Panc1 (cell line): ENCODE measurements around the gene TMEM244. TPM values are rescaled to one million over a fixed set of nuclear protein-coding genes. Genes with fewer than 3 reads are reported as not detected.
"Not testable (repeated sequence)": the region's sequence is repeated elsewhere in the genome, so short reads cannot be mapped to it uniquely, and the experiment has no call there.

Experiments
- ATAC-seq: fragments of 200-7000 bp; cut with Tn5 transposase; 2 replicates; pipeline ENCODE4 v1.9.1; 2020; ENCODE audit warnings: mild to moderate bottlenecking, moderate library complexity
- BruUV-seq: library from RNA; stranded (reverse); fragments of 400-500 nt; replicated peaks from 2 replicates; lab custom pipeline; 2021; lab: Mats Ljungman, UMichigan
- CTCF ChIA-PET: fragments of 300-600 bp; sonication (Branson Sonifier 250); formaldehyde crosslinking; loops from one replicate; lab custom pipeline; 2022; ENCODE audit warnings: antibody characterized with exemption; lab: Charles Lee
- POLR2A ChIA-PET: fragments of 300-600 bp; sonication (Branson Sonifier 250); formaldehyde crosslinking; loops from one replicate; lab custom pipeline; 2022; ENCODE audit warnings: antibody characterized with exemption; lab: Charles Lee
- DNase-seq: peaks from one replicate; pipeline ENCODE4 v3.0.0-alpha.2; 2010; ENCODE audit warnings: low read depth, low spot score
- H3K27ac ChIP-seq: 2 replicates; pipeline ENCODE4 v1.5.1; 2011; ENCODE audit warnings: mild to moderate bottlenecking, low read length, inconsistent platforms
- H3K27me3 ChIP-seq: fragments of 200-500 bp; sonication (Bioruptor generic); 2 replicates; pipeline ENCODE4 v1.6.0; 2014; ENCODE audit warnings: low read length, inconsistent platforms; ENCODE audit not compliant: control insufficient read depth, insufficient read depth
- H3K36me3 ChIP-seq: fragments of 200-500 bp; sonication (Bioruptor generic); 2 replicates; pipeline ENCODE4 v1.5.1; 2014; ENCODE audit warnings: inconsistent platforms, mild to moderate bottlenecking, low read length, moderate library complexity; ENCODE audit not compliant: control insufficient read depth, insufficient read depth
- H3K4me1 ChIP-seq: 2 replicates; pipeline ENCODE4 v1.5.1; 2011; ENCODE audit warnings: inconsistent platforms, mild to moderate bottlenecking, low read length, moderate library complexity; ENCODE audit not compliant: control insufficient read depth, insufficient read depth
- H3K4me3 ChIP-seq, 2 experiments: 2 replicates each; pipeline ENCODE4 v1.5.1; 2011 to 2012; ENCODE audit warnings: low read depth in 2 of 2, low read length in 2 of 2, mild to moderate bottlenecking in 2 of 2, inconsistent platforms in 1 of 2, moderate library complexity in 1 of 2
- H3K9me3 ChIP-seq: fragments of 200-500 bp; sonication (Bioruptor generic); 2 replicates; pipeline ENCODE4 v1.5.1; 2014; ENCODE audit warnings: low read depth, mild to moderate bottlenecking, inconsistent platforms, low read length, moderate library complexity; ENCODE audit not compliant: control insufficient read depth, insufficient read depth
- POLR2AphosphoS5 ChIP-seq: IDR thresholded peaks from 2 replicates; pipeline ENCODE4 v1.6.1; 2012; ENCODE audit warnings: mild to moderate bottlenecking, low read depth, low read length, moderate library complexity
- REST ChIP-seq, 2 experiments: IDR thresholded peaks; 2 replicates each; pipeline ENCODE4 v1.6.1; 2011 to 2012; ENCODE audit warnings: low read depth in 2 of 2, control low read depth in 1 of 2, low read length in 1 of 2, mild to moderate bottlenecking in 1 of 2, moderate library complexity in 1 of 2; ENCODE audit not compliant: insufficient read depth in 1 of 2
- SIN3A ChIP-seq: IDR thresholded peaks from 2 replicates; pipeline ENCODE4 v1.6.1; 2012; ENCODE audit warnings: low read depth, mild to moderate bottlenecking, low read length, moderate library complexity, borderline replicate concordance; ENCODE audit not compliant: insufficient read depth
- TCF7L2 ChIP-seq: IDR thresholded peaks from 2 replicates; pipeline ENCODE4 v1.6.1; 2011; ENCODE audit warnings: mild to moderate bottlenecking, low read depth, low read length, inconsistent platforms
- in situ Hi-C: cut with HindIII; loops from 2 replicates; pipeline ENCODE4 v1.10.0; 2016; ENCODE audit warnings: low sequenced_read_pairs, low pct_unique_long_range_greater_than_20kb
- intact Hi-C: fragments of 100-400 bp; cut with micrococcal nuclease; formaldehyde crosslinking; loops from one replicate; pipeline ENCODE4 v1.10.0; 2022; ENCODE audit not compliant: unreplicated experiment
- total RNA-seq: library from RNA; stranded (reverse); gene quantifications from one replicate; pipeline ENCODE4 v1.2.1, GENCODE V29; 2021; ENCODE audit not compliant: unreplicated experiment
- TF ChIP-seq, protein P1 (sequence below): fragments of 450-650 bp; IDR thresholded peaks from 2 replicates; pipeline ENCODE4 v1.5.1; 2017; ENCODE audit warnings: mild to moderate bottlenecking

Gene TMEM244
- total RNA-seq, 1 experiment from 2014 or later = not detected

- no peak for TF ChIP-seq POLR2AphosphoS5
- TF ChIP-seq, protein P1, sequence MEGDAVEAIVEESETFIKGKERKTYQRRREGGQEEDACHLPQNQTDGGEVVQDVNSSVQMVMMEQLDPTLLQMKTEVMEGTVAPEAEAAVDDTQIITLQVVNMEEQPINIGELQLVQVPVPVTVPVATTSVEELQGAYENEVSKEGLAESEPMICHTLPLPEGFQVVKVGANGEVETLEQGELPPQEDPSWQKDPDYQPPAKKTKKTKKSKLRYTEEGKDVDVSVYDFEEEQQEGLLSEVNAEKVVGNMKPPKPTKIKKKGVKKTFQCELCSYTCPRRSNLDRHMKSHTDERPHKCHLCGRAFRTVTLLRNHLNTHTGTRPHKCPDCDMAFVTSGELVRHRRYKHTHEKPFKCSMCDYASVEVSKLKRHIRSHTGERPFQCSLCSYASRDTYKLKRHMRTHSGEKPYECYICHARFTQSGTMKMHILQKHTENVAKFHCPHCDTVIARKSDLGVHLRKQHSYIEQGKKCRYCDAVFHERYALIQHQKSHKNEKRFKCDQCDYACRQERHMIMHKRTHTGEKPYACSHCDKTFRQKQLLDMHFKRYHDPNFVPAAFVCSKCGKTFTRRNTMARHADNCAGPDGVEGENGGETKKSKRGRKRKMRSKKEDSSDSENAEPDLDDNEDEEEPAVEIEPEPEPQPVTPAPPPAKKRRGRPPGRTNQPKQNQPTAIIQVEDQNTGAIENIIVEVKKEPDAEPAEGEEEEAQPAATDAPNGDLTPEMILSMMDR = no peak
- no peak for TF ChIP-seq REST (IDR thresholded peaks at IDR 0.05; ENCODE audit: insufficient read depth in 1 of 2, low read depth in 2 of 2, low read length in 1 of 2)
- TF ChIP-seq SIN3A = no peak
- no peak for TF ChIP-seq TCF7L2
- Histone ChIP-seq H3K27me3 (no peaks in the 10 kb centered on the region), H3K4me3 (no peak overlapping the region), H3K27ac (no peak overlapping the region), H3K4me1 (no peaks in the 10 kb centered on the region), H3K36me3 (no peaks in the 10 kb centered on the region), H3K9me3 (no peaks in the 10 kb centered on the region)
- no TSS peak for BruUV-seq
- intact Hi-C loops (no loop called here), in situ Hi-C loops (no loop called here)
- DNase-seq (no peak), ATAC-seq (no peak)
- POLR2A ChIA-PET = no interaction called here
- CTCF ChIA-PET = no interaction called here
Measured at GRCh38 chr6:129884211-129884610, 23.1 kb upstream of the TMEM244 start.

DNA sequence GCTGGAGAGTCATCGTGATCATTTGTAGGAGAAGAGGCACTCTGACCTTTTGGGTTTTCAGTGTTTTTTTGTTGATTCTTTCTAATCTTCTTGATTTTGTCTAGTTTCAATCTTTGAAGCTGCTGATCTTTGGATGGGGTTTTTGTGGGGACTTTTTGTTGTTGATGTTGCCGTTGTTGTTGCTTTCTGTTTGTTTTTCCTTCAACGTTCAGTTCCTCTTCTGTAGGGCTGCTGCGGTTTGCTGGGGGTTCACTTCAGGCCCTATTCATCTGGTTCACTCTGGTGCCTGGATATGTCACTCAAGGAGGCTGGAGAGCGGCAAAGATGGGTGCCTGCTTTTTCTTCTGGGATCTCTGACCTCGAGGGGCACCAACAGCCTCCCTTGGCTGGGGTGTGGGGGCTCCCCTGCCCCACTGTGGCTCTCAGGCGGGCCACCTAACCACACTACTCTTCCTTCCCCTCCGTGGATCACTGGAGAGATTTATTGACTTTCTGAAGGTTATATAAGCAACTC, 21.5 kb upstream of the TMEM244 start:
- no peak for DNase-seq
- POLR2A ChIA-PET = no interaction called here
- Histone ChIP-seq H3K27me3 (no peaks in the 10 kb centered on the region), H3K4me3 (no peak overlapping the region), H3K36me3 (no peaks in the 10 kb centered on the region), H3K9me3 (no peaks in the 10 kb centered on the region), H3K4me1 (no peaks in the 10 kb centered on the region), H3K27ac (no peak overlapping the region)
- in situ Hi-C loops = no loop called here
- BruUV-seq = no TSS peak
- TF ChIP-seq, protein P1 = no peak
- no peak for TF ChIP-seq REST (IDR thresholded peaks at IDR 0.05; ENCODE audit: insufficient read depth in 1 of 2, low read depth in 2 of 2, low read length in 1 of 2)
- no peak for TF ChIP-seq TCF7L2
- no peak for TF ChIP-seq POLR2AphosphoS5
- TF ChIP-seq SIN3A = no peak
- CTCF ChIA-PET = no interaction called here
- intact Hi-C loops = no loop called here
- no peak for ATAC-seq

DNA sequence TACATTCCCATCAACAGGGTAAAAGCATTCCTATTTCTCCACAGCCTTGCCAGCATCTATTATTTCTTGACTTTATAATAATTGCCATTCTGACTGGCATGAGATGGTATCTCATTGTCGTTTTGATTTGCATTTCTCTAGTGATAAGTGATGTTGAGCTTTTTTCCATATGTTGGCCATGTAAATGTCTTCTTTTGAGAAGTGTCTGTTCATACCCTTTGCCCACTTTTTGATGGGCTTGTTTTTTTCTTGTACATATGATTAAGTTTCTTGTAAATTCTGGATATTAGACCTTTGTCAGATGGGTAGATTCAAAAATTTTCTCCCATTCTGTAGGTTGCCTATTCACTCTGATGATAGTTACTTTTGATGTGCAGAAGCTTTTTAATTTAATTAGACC, 16.8 kb upstream of the TMEM244 start:
- BruUV-seq, CTCF ChIA-PET, in situ Hi-C loops, DNase-seq, H3K36me3 ChIP-seq, H3K9me3 ChIP-seq, H3K27ac ChIP-seq, H3K4me3 ChIP-seq, intact Hi-C loops, H3K27me3 ChIP-seq, H3K4me1 ChIP-seq, ATAC-seq: not testable (repeated sequence)
- POLR2A ChIA-PET = interaction anchor here (0.7 kb wide), 1 partner anchor 77 kb away, joined by 3 read pairs; no protein-coding TSS in a partner anchor
